SU-DHL-6 (cell line): ENCODE results near the gene ANO2.

Source experiments
- H2AFZ ChIP-seq: fragments of 200-600 bp; sonication (generic); 2 replicates; pipeline ENCODE4 v1.6.1; 2014; ENCODE audit warnings: low read depth, mild to moderate bottlenecking, moderate library complexity, mixed read lengths, antibody characterized with exemption, low read length; ENCODE audit not compliant: severe bottlenecking
- H3F3A ChIP-seq: fragments of 200-600 bp; shearing (Covaris generic); 2 replicates; pipeline ENCODE4 v1.6.0; 2016; ENCODE audit warnings: antibody characterized with exemption, mild to moderate bottlenecking; ENCODE audit not compliant: insufficient read depth
- H3K27ac ChIP-seq: fragments of 200-600 bp; sonication (generic); 2 replicates; pipeline ENCODE4 v1.5.1; 2016; ENCODE audit warnings: low read depth, mild to moderate bottlenecking, low read length, moderate library complexity, mixed read lengths
- H3K27me3 ChIP-seq: fragments of 200-600 bp; sonication (generic), shearing (Covaris generic); 2 replicates; pipeline ENCODE4 v1.6.0; 2014; ENCODE audit warnings: mild to moderate bottlenecking, low read length
- H3K36me3 ChIP-seq: fragments of 200-600 bp; sonication (generic); 2 replicates; pipeline ENCODE4 v1.6.1; 2014; ENCODE audit warnings: mild to moderate bottlenecking, low read length, mixed read lengths
- H3K4me2 ChIP-seq: fragments of 300-600, 200-600 bp; shearing (Covaris generic), sonication (generic); 2 replicates; pipeline ENCODE4 v1.6.0; 2014; ENCODE audit warnings: low read length, low read depth, mild to moderate bottlenecking; ENCODE audit not compliant: poor library complexity, severe bottlenecking
- H3K4me3 ChIP-seq: fragments of 200-600 bp; sonication (generic); 2 replicates; pipeline ENCODE4 v1.5.1; 2014; ENCODE audit warnings: antibody characterized with exemption, low read length, mild to moderate bottlenecking, mixed read lengths; ENCODE audit not compliant: insufficient read depth, poor library complexity, severe bottlenecking
- H3K79me2 ChIP-seq: fragments of 200-600 bp; sonication (generic); 2 replicates; pipeline ENCODE4 v1.6.1; 2014; ENCODE audit warnings: mild to moderate bottlenecking, low read length, moderate library complexity; ENCODE audit not compliant: insufficient read depth
- H3K9ac ChIP-seq: fragments of 200-600 bp; sonication (generic); 2 replicates; pipeline ENCODE4 v1.7.0; 2014; ENCODE audit warnings: mild to moderate bottlenecking, low read length
- H3K9me2 ChIP-seq: fragments of 200-600 bp; sonication (generic); replicated peaks from 2 replicates; pipeline ENCODE4 v1.6.1; 2014; ENCODE audit warnings: low read length; ENCODE audit not compliant: insufficient read depth
- H3K9me3 ChIP-seq: fragments of 200-600 bp; sonication (generic); 2 replicates; pipeline ENCODE4 v1.6.1; 2014; ENCODE audit warnings: low read length, mixed read lengths; ENCODE audit not compliant: insufficient read depth
- H4K20me1 ChIP-seq: fragments of 200-600 bp; sonication (generic); 2 replicates; pipeline ENCODE4 v1.6.1; 2014; ENCODE audit warnings: low read depth, mild to moderate bottlenecking, antibody characterized with exemption, low read length, moderate library complexity, mixed read lengths
- EZH2phosphoT487 ChIP-seq: fragments of 200-600 bp; sonication (generic), shearing (Covaris generic); conservative IDR thresholded peaks from 2 replicates; pipeline ENCODE4 v1.6.1; 2018; ENCODE audit warnings: mild to moderate bottlenecking, antibody characterized with exemption, low read length, moderate library complexity, mixed read lengths
- TF ChIP-seq, protein P1 (sequence below): fragments of 200-600 bp; sonication (generic); IDR thresholded peaks from one replicate; pipeline ENCODE4 v1.5.1; 2017; ENCODE audit warnings: antibody characterized with exemption, mild to moderate bottlenecking, low read length, moderate library complexity; ENCODE audit not compliant: insufficient read depth, poor library complexity, severe bottlenecking

ANO2 gene

DNA sequence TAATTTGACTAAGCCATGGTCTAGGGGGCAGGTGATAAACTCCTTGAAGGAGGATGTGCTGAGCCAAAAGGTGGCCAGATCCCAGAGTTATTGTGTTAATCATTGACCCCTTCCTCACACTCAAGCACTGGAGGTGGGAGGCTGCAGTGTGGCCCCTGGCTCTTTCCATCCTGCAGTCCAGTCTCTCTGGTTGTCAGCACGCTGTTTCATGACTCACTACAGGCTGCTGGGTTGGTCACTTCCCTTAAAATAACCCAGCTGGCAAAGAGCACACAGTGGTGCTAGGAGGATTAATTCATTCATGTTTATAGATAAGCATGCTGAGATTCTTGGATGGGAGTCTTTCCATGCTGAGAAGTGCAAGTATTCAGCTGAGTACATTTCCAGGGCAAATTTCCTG lies 228.9 kb downstream of the ANO2 start:
- Histone ChIP-seq H3K4me3 (no peak overlapping the region), H3F3A (no peaks in the 10 kb centered on the region), H3K27ac (no peak overlapping the region), H3K9me2 (no peaks in the 10 kb centered on the region), H3K79me2 (no peaks in the 10 kb centered on the region), H3K9me3 (no peaks in the 10 kb centered on the region), H2AFZ (no peak overlapping the region), H4K20me1 (no peaks in the 10 kb centered on the region), H3K27me3 (no peaks in the 10 kb centered on the region), H3K9ac (no peak overlapping the region), H3K4me2 (no peak overlapping the region), H3K36me3 (no peaks in the 10 kb centered on the region)
- TF ChIP-seq, protein P1, sequence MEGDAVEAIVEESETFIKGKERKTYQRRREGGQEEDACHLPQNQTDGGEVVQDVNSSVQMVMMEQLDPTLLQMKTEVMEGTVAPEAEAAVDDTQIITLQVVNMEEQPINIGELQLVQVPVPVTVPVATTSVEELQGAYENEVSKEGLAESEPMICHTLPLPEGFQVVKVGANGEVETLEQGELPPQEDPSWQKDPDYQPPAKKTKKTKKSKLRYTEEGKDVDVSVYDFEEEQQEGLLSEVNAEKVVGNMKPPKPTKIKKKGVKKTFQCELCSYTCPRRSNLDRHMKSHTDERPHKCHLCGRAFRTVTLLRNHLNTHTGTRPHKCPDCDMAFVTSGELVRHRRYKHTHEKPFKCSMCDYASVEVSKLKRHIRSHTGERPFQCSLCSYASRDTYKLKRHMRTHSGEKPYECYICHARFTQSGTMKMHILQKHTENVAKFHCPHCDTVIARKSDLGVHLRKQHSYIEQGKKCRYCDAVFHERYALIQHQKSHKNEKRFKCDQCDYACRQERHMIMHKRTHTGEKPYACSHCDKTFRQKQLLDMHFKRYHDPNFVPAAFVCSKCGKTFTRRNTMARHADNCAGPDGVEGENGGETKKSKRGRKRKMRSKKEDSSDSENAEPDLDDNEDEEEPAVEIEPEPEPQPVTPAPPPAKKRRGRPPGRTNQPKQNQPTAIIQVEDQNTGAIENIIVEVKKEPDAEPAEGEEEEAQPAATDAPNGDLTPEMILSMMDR: no peak
- no peak for TF ChIP-seq EZH2phosphoT487

DNA sequence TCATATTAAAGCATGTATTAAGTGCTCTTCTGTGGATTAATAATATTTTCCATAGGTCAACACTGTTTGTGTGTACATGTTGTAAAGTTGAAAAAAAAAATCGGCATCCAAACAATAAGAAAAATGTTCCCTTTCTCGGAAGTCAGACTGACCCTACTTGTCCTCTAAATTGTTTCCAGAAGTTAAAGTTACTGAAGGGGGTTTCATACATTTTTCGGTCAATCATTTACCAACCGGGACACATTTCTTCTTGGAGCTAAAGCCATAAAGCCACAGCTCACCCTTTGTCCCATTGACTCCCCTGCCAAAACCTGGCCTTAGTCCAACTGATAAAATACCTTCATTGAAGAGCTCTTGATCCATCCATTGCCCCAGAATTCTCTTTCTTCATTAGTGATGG lies 230.0 kb downstream of the ANO2 start:
- Histone ChIP-seq H3K79me2 (no peaks in the 10 kb centered on the region), H3F3A (no peaks in the 10 kb centered on the region), H3K4me3 (no peak overlapping the region), H3K9me3 (no peaks in the 10 kb centered on the region), H3K27me3 (no peaks in the 10 kb centered on the region), H3K4me2 (no peak overlapping the region), H3K27ac (no peak overlapping the region), H3K9me2 (no peaks in the 10 kb centered on the region), H2AFZ (no peak overlapping the region), H4K20me1 (no peaks in the 10 kb centered on the region), H3K9ac (no peak overlapping the region), H3K36me3 (no peaks in the 10 kb centered on the region)
- TF ChIP-seq, protein P1: no peak
- no peak for TF ChIP-seq EZH2phosphoT487

DNA sequence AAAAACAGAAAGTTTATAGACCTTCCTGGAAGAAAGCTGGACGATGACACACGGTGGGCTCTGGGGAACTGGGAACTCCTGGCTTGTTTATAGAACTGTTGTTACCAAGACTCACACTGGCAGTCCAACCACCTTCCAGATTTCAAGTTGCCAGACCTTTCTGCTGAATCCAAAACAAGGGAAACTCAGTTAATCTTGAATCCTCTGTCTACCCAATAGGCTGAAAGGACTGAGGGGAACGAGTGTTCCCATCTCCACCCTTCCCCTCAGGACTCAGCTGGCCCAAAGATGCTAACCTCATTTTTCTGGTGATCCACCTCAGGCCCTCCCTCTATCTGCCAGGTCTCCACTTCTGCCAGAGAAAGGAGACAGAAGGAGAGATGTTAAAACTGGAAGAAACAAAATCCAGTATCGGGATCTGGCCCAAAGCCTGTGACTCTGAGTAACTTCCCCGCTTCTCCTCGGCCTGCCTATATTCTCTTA lies 231.4 kb downstream of the ANO2 start:
- no peaks in the 10 kb centered on the region for H3K9me2 ChIP-seq
- no peak overlapping the region for H3K9ac ChIP-seq
- no peaks in the 10 kb centered on the region for H4K20me1 ChIP-seq
- no peaks in the 10 kb centered on the region for H3K36me3 ChIP-seq
- no peaks in the 10 kb centered on the region for H3K27me3 ChIP-seq
- TF ChIP-seq EZH2phosphoT487: no peak
- TF ChIP-seq, protein P1: no peak
- no peaks in the 10 kb centered on the region for H3K79me2 ChIP-seq
- no peak overlapping the region for H3K4me2 ChIP-seq
- H3K9me3 ChIP-seq: no peaks in the 10 kb centered on the region
- H3F3A ChIP-seq: no peaks in the 10 kb centered on the region
- no peak overlapping the region for H3K4me3 ChIP-seq
- no peak overlapping the region for H3K27ac ChIP-seq
- no peak overlapping the region for H2AFZ ChIP-seq
